HepG2 (cell line): Measurements from ENCODE around the gene FBF1. TPM values are rescaled to one million over a fixed set of nuclear protein-coding genes. Genes with fewer than 3 reads are reported as not detected.

ENCODE experiments used
- AGO2 ChIP-seq: fragments of 200-400 bp; formaldehyde crosslinking; optimal IDR thresholded peaks from 2 replicates; pipeline ENCODE3; 2017; ENCODE audit warnings: mild to moderate bottlenecking, low read depth, low read length, moderate library complexity
- ARNT2 ChIP-seq: sonication (generic); formaldehyde crosslinking; IDR thresholded peaks from 2 replicates; pipeline ENCODE4 v1.8.0; 2022; ENCODE audit warnings: mild to moderate bottlenecking, low read depth, missing genetic modification reagents, moderate library complexity
- MAFK ChIP-seq, 2 experiments: IDR thresholded peaks in 1 of 2; conservative IDR thresholded peaks in 1 of 2; 2 replicates each; pipeline ENCODE4 v1.6.1; 2011; ENCODE audit warnings: improper control_type of control experiment in 2 of 2, low read length in 2 of 2
- MXD4 ChIP-seq: IDR thresholded peaks from 2 replicates; pipeline ENCODE4 v1.6.1; 2016; ENCODE audit warnings: mild to moderate bottlenecking, missing biosample characterization, missing genetic modification reagents
- NFIB ChIP-seq: sonication (generic); formaldehyde crosslinking; IDR thresholded peaks from 2 replicates; pipeline ENCODE4 v1.9.0; 2021; ENCODE audit warnings: missing genetic modification reagents, mild to moderate bottlenecking, borderline replicate concordance
- NFRKB ChIP-seq: fragments of 450-650 bp; IDR thresholded peaks from 2 replicates; pipeline ENCODE4 v1.6.1; 2017
- PHF21A ChIP-seq: sonication (generic); formaldehyde crosslinking; IDR thresholded peaks from 2 replicates; pipeline ENCODE4 v1.5.0; 2020; ENCODE audit warnings: mild to moderate bottlenecking, missing genetic modification reagents
- ZNF33A ChIP-seq: sonication (generic); formaldehyde crosslinking; IDR thresholded peaks from 2 replicates; pipeline ENCODE4 v1.5.1; 2020; ENCODE audit warnings: missing genetic modification reagents, mild to moderate bottlenecking, moderate library complexity, borderline replicate concordance
- ZNF674 ChIP-seq: sonication (generic); formaldehyde crosslinking; IDR thresholded peaks from 2 replicates; pipeline ENCODE4 v1.5.0; 2020; ENCODE audit warnings: low read depth, mild to moderate bottlenecking, missing genetic modification reagents
- polyA plus RNA-seq, 8 experiments: library from polyadenylated mRNA; depleted of rRNA in 3 of 8; stranded (reverse) in 7 of 8; unstranded in 1 of 8; fragments of >200 nt; fragmentation: Illumina TruSeq in 4 of 8; extraction: Trizol in 4 of 8; gene quantifications; 2 replicates each; pipeline versions ENCODE4 v1.2.1 to v1.2.3, GENCODE V29; 2011 to 2016; ENCODE audit warnings: low read depth in 4 of 8, missing spikeins in 1 of 8, mixed read lengths in 1 of 8; ENCODE audit not compliant: insufficient read depth in 1 of 8
- total RNA-seq, 5 experiments: library from RNA; depleted of rRNA; stranded (reverse); fragments of >200 nt; fragmentation: Illumina TruSeq; extraction: Trizol; gene quantifications; 2 replicates each; pipeline ENCODE4 v1.2.3, GENCODE V29; 2016; ENCODE audit warnings: low read depth in 1 of 5
- TF ChIP-seq, protein P1 (sequence below): IDR thresholded peaks from 2 replicates; pipeline ENCODE4 v1.6.1; 2012; ENCODE audit warnings: low read depth, low read length, improper control_type of control experiment
- TF ChIP-seq, protein P2 (sequence below): sonication (generic); formaldehyde crosslinking; conservative IDR thresholded peaks from 2 replicates; pipeline ENCODE4 v1.8.0; 2022; ENCODE audit warnings: low read depth, missing genetic modification reagents
- TF ChIP-seq, protein P3 (sequence below): sonication (generic); formaldehyde crosslinking; IDR thresholded peaks from 2 replicates; pipeline ENCODE4 v1.4.0; 2020; ENCODE audit warnings: missing genetic modification reagents

Gene FBF1
- total and polyA plus RNA-seq, 2 of the 13 experiments (the other 11 are each of a cell fraction or from before 2014, with no cell fraction given): 2.4 to 8.1 TPM

DNA sequence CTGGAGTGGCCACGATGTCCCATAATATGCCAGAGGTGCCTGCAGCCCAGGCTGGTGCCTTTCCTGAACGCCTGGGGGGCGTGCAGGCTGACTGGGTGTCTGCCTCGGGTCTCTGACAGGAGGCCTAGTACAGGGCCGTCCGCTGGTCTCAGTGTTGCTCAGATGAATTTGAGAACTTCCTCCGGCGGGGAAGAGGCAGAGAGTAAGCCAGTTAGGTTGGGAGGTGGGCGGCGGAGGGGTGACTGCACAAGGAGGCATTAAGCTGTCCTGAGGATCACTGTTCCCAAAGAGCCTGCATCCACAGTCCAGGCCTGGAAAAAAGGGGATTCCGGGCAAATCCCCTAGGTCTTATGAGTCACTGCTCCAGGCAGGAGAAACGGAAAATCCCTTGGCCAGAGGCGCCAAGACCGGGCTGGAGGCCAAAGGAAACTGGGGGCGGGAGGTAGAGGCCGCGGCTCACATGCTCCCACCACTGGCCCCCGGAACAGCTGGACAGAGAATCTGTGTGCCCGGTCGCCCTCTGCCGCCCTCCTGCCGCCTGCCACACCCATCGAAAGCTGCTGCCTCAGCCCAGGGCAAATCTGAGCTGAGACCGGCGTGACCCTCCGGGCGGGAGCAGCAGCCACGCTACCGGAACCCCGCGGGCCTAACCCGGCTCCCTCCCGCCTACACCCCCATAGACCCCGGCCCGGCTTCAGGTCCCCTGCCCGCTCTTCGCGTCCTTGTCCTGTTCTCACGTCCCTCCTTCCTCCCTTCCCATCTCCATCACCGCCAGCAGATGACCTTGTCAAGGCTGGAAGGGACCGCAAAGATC lies 63.7 kb downstream of the FBF1 start (continued):
- TF ChIP-seq MAFK (conservative IDR thresholded peaks at IDR 0.05 in 1 of 2, IDR thresholded peaks at IDR 0.05 in 1 of 2; ENCODE audit: low read length in 2 of 2) (no peak), NFRKB (no peak), ZNF33A (CRISPR knock-in tag) (peak; percentile 71; the same call in 1 of the 2 replicates), NFIB (0 out of 2 replicates have a peak, but pooled peaks have one; percentile 11), MXD4 (CRISPR knock-in tag) (0 out of 2 replicates have a peak, but pooled peaks have one; percentile 4), ZNF674 (peak; percentile 43), AGO2 (peak; percentile 88), PHF21A (CRISPR knock-in tag) (no peak; the same call in 1 of the 2 replicates), ARNT2 (CRISPR knock-in tag) (no peak)
- TF ChIP-seq, protein P1, sequence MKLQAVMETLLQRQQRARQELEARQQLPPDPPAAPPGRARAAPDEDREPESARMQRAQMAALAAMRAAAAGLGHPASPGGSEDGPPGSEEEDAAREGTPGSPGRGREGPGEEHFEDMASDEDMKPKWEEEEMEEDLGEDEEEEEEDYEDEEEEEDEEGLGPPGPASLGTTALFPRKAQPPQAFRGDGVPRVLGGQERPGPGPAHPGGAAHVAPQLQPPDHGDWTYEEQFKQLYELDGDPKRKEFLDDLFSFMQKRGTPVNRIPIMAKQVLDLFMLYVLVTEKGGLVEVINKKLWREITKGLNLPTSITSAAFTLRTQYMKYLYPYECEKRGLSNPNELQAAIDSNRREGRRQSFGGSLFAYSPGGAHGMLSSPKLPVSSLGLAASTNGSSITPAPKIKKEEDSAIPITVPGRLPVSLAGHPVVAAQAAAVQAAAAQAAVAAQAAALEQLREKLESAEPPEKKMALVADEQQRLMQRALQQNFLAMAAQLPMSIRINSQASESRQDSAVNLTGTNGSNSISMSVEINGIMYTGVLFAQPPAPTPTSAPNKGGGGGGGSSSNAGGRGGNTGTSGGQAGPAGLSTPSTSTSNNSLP: no peak
- TF ChIP-seq, protein P2, sequence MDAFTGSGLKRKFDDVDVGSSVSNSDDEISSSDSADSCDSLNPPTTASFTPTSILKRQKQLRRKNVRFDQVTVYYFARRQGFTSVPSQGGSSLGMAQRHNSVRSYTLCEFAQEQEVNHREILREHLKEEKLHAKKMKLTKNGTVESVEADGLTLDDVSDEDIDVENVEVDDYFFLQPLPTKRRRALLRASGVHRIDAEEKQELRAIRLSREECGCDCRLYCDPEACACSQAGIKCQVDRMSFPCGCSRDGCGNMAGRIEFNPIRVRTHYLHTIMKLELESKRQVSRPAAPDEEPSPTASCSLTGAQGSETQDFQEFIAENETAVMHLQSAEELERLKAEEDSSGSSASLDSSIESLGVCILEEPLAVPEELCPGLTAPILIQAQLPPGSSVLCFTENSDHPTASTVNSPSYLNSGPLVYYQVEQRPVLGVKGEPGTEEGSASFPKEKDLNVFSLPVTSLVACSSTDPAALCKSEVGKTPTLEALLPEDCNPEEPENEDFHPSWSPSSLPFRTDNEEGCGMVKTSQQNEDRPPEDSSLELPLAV (CRISPR knock-in tag): 0 out of 2 replicates have a peak, but pooled peaks have one; percentile 30
- TF ChIP-seq, protein P3, sequence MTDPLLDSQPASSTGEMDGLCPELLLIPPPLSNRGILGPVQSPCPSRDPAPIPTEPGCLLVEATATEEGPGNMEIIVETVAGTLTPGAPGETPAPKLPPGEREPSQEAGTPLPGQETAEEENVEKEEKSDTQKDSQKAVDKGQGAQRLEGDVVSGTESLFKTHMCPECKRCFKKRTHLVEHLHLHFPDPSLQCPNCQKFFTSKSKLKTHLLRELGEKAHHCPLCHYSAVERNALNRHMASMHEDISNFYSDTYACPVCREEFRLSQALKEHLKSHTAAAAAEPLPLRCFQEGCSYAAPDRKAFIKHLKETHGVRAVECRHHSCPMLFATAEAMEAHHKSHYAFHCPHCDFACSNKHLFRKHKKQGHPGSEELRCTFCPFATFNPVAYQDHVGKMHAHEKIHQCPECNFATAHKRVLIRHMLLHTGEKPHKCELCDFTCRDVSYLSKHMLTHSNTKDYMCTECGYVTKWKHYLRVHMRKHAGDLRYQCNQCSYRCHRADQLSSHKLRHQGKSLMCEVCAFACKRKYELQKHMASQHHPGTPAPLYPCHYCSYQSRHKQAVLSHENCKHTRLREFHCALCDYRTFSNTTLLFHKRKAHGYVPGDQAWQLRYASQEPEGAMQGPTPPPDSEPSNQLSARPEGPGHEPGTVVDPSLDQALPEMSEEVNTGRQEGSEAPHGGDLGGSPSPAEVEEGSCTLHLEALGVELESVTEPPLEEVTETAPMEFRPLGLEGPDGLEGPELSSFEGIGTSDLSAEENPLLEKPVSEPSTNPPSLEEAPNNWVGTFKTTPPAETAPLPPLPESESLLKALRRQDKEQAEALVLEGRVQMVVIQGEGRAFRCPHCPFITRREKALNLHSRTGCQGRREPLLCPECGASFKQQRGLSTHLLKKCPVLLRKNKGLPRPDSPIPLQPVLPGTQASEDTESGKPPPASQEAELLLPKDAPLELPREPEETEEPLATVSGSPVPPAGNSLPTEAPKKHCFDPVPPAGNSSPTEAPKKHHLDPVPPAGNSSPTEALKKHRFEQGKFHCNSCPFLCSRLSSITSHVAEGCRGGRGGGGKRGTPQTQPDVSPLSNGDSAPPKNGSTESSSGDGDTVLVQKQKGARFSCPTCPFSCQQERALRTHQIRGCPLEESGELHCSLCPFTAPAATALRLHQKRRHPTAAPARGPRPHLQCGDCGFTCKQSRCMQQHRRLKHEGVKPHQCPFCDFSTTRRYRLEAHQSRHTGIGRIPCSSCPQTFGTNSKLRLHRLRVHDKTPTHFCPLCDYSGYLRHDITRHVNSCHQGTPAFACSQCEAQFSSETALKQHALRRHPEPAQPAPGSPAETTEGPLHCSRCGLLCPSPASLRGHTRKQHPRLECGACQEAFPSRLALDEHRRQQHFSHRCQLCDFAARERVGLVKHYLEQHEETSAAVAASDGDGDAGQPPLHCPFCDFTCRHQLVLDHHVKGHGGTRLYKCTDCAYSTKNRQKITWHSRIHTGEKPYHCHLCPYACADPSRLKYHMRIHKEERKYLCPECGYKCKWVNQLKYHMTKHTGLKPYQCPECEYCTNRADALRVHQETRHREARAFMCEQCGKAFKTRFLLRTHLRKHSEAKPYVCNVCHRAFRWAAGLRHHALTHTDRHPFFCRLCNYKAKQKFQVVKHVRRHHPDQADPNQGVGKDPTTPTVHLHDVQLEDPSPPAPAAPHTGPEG (CRISPR knock-in tag): 0 out of 2 replicates have a peak, but pooled peaks have one; percentile 2
